K562 (cell line): ENCODE measurements around the gene SLC44A5. TPM values are rescaled to one million over a fixed set of nuclear protein-coding genes. Genes with fewer than 3 reads are reported as not detected.

ENCODE experiments used
- CEBPG ChIP-seq, 3 experiments: fragments of 200-800 bp in 1 of 3; sonication (Bioruptor generic) in 1 of 3; sonication (generic) in 1 of 3; formaldehyde crosslinking in 1 of 3; IDR thresholded peaks in 2 of 3; conservative IDR thresholded peaks in 1 of 3; 2 replicates each; pipeline versions ENCODE4 v1.6.1 to v1.8.0; 2016 to 2022; ENCODE audit warnings: missing compliant biosample characterization in 2 of 3, missing genetic modification characterization in 2 of 3, mild to moderate bottlenecking in 1 of 3, missing genetic modification reagents in 1 of 3
- EP400 ChIP-seq: fragments of 450-650 bp; IDR thresholded peaks from 2 replicates; pipeline ENCODE4 v1.6.1; 2017; ENCODE audit warnings: antibody characterized with exemption, mild to moderate bottlenecking, moderate library complexity
- HINFP ChIP-seq: fragments of 450-650 bp; conservative IDR thresholded peaks from 2 replicates; pipeline ENCODE4 v1.6.1; 2016; ENCODE audit warnings: missing genetic modification characterization, low read depth, mild to moderate bottlenecking, control low read depth, missing compliant biosample characterization
- IRF2 ChIP-seq: sonication (generic); formaldehyde crosslinking; IDR thresholded peaks from 2 replicates; pipeline ENCODE4 v1.8.1; 2022; ENCODE audit warnings: mild to moderate bottlenecking, missing genetic modification reagents
- LCOR ChIP-seq: sonication (generic); formaldehyde crosslinking; IDR thresholded peaks from 2 replicates; pipeline ENCODE4 v1.8.0; 2022; ENCODE audit warnings: mild to moderate bottlenecking, missing genetic modification reagents
- MXD1 ChIP-seq: fragments of 250-450 bp; sonication (Bioruptor Pico); IDR thresholded peaks from 2 replicates; pipeline ENCODE4 v1.8.0; 2021; ENCODE audit warnings: borderline replicate concordance, mild to moderate bottlenecking, moderate library complexity; ENCODE audit not compliant: poor library complexity, severe bottlenecking
- NFIX ChIP-seq: fragments of 250-450 bp; sonication (Bioruptor Pico); IDR thresholded peaks from 2 replicates; pipeline ENCODE4 v1.4.0; 2020; ENCODE audit warnings: low read depth, mild to moderate bottlenecking, moderate library complexity
- NR0B1 ChIP-seq: fragments of 450-650 bp; IDR thresholded peaks from one replicate; pipeline ENCODE4 v1.6.1; 2018; ENCODE audit warnings: mild to moderate bottlenecking, moderate library complexity; ENCODE audit not compliant: partially characterized antibody
- SFPQ ChIP-seq: fragments of 200-400 bp; formaldehyde crosslinking; IDR thresholded peaks from 2 replicates; pipeline ENCODE4 v1.6.1; 2017; ENCODE audit warnings: mild to moderate bottlenecking, low read depth, low read length, moderate library complexity
- TCF15 ChIP-seq: fragments of 250-450 bp; sonication (Bioruptor Pico); IDR thresholded peaks from 2 replicates; pipeline ENCODE4 v1.8.0; 2022; ENCODE audit warnings: moderate library complexity, mild to moderate bottlenecking, inconsistent platforms
- ZBTB11 ChIP-seq, 3 experiments: fragments of 200-800 bp in 1 of 3; fragments of 250-450 bp in 1 of 3; fragments of 450-650 bp in 1 of 3; sonication (Bioruptor Pico) in 1 of 3; sonication (Bioruptor generic) in 1 of 3; formaldehyde crosslinking in 1 of 3; IDR thresholded peaks; 2 replicates each; pipeline versions ENCODE4 v1.6.1 to v1.8.0; 2016 to 2022; ENCODE audit warnings: mild to moderate bottlenecking in 2 of 3, missing genetic modification characterization in 2 of 3, missing compliant biosample characterization in 1 of 3, moderate library complexity in 1 of 3
- ZNF316 ChIP-seq: fragments of 450-650 bp; IDR thresholded peaks from 2 replicates; pipeline ENCODE4 v1.6.1; 2016
- ZNF583 ChIP-seq: fragments of 250-450 bp; sonication (Bioruptor Pico); IDR thresholded peaks from 2 replicates; pipeline ENCODE4 v1.4.0; 2020
- ZNF639 ChIP-seq, 2 experiments: fragments of 200-800 bp in 1 of 2; sonication (Bioruptor generic) in 1 of 2; sonication (generic) in 1 of 2; formaldehyde crosslinking in 1 of 2; IDR thresholded peaks in 1 of 2; conservative IDR thresholded peaks in 1 of 2; 2 replicates each; pipeline versions ENCODE4 v1.5.0 to v1.6.1; 2016 to 2020; ENCODE audit warnings: missing compliant biosample characterization in 1 of 2, missing genetic modification characterization in 1 of 2, missing genetic modification reagents in 1 of 2
- polyA plus RNA-seq, 8 experiments: library from polyadenylated mRNA; depleted of rRNA in 4 of 8; stranded (reverse) in 5 of 8; unstranded in 3 of 8; fragments of >200 nt; fragmentation: Nextera tagmentation in 2 of 8; fragmentation: Illumina TruSeq in 1 of 8; extraction: Ambion mirVana in 2 of 8; extraction: Trizol in 1 of 8; gene quantifications; 2 replicates each; pipeline versions ENCODE4 v1.2.1 to v1.2.3, GENCODE V29; 2011 to 2014; ENCODE audit warnings: inconsistent platforms in 1 of 8, missing spikeins in 1 of 8
- total RNA-seq, 7 experiments: library from RNA; depleted of rRNA in 6 of 7; stranded (reverse); fragments of >200 nt in 6 of 7; fragmentation: Illumina TruSeq in 2 of 7; extraction: Trizol in 2 of 7; gene quantifications; 2 replicates each; pipeline versions ENCODE4 v1.2.1 to v1.2.3, GENCODE V29; 2011 to 2021; ENCODE audit warnings: low replicate concordance in 1 of 7

The SLC44A5 gene
- total and polyA plus RNA-seq, 9 of the 15 experiments (the other 6 are each of a cell fraction or from before 2014, with no cell fraction given), result 1.2 to 10.1 (median 3.2) TPM

- TF ChIP-seq ZBTB11 (CRISPR knock-in tag; IDR thresholded peaks at IDR 0.05), result no peak
- no peak for TF ChIP-seq TCF15
- no peak for TF ChIP-seq MXD1 (CRISPR knock-in tag)
- TF ChIP-seq ZNF639 (CRISPR knock-in tag; conservative IDR thresholded peaks at IDR 0.05 in 1 of 2, IDR thresholded peaks at IDR 0.05 in 1 of 2), result no peak
- TF ChIP-seq HINFP (tag), result no peak
- no peak for TF ChIP-seq NFIX
- no peak for TF ChIP-seq ZNF316
- TF ChIP-seq ZNF583, result no peak
- TF ChIP-seq CEBPG (CRISPR knock-in tag; IDR thresholded peaks at IDR 0.05), result no peak
- TF ChIP-seq CEBPG (tag; conservative IDR thresholded peaks at IDR 0.05 in 1 of 2, IDR thresholded peaks at IDR 0.05 in 1 of 2), result no peak
- TF ChIP-seq NR0B1, result no peak
- TF ChIP-seq SFPQ, result no peak
- no peak for TF ChIP-seq EP400
- TF ChIP-seq IRF2 (CRISPR knock-in tag), result no peak
- no peak for TF ChIP-seq LCOR (CRISPR knock-in tag)
Measured at GRCh38 chr1:75423616-75424015, 187.3 kb downstream of the SLC44A5 start (continued).
